Activated CD8-positive, alpha-beta T cell treated with anti-CD3 and anti-CD28 coated beads for 36 hours (primary cell): ENCODE measurements around the gene RIPOR1. TPM values are rescaled to one million over a fixed set of nuclear protein-coding genes. Genes with fewer than 3 reads are reported as not detected.

Experiments
- ATAC-seq: fragments of 200-7000 bp; cut with Tn5 transposase; one replicate; pipeline ENCODE4 v1.10.0; 2021; ENCODE audit warnings: mild to moderate bottlenecking, moderate library complexity
- CTCF ChIA-PET: fragments of 350-600 bp; sonication (Branson Sonifier 250); formaldehyde crosslinking; loops from one replicate; lab custom pipeline; 2021; ENCODE audit warnings: antibody characterized with exemption; lab: Charles Lee
- POLR2A ChIA-PET: fragments of 350-600 bp; sonication (Branson Sonifier 250); formaldehyde crosslinking; loops from one replicate; lab custom pipeline; 2021; ENCODE audit warnings: antibody characterized with exemption; lab: Charles Lee
- DNase-seq: peaks from one replicate; pipeline ENCODE4 v3.0.0-alpha.2; 2020
- H3K27ac Mint-ChIP-seq: one replicate; pipeline ENCODE4 v1.8.0; 2021; ENCODE audit warnings: mild to moderate bottlenecking, mixed read lengths
- H3K27me3 Mint-ChIP-seq: one replicate; pipeline ENCODE4 v1.8.0; 2021; ENCODE audit warnings: mixed read lengths
- H3K36me3 Mint-ChIP-seq: one replicate; pipeline ENCODE4 v1.8.0; 2021; ENCODE audit warnings: low read depth, mixed read lengths
- H3K4me1 Mint-ChIP-seq: one replicate; pipeline ENCODE4 v1.8.0; 2021; ENCODE audit warnings: low read depth, mixed read lengths
- H3K4me3 Mint-ChIP-seq: one replicate; pipeline ENCODE4 v1.8.0; 2021; ENCODE audit warnings: mild to moderate bottlenecking, moderate library complexity, mixed read lengths
- H3K9me3 Mint-ChIP-seq: one replicate; pipeline ENCODE4 v1.8.0; 2021; ENCODE audit warnings: mixed read lengths
- CTCF ChIP-seq: fragments of 200-600 bp; IDR thresholded peaks from one replicate; pipeline ENCODE4 v1.8.0; 2022; ENCODE audit warnings: antibody characterized with exemption, mild to moderate bottlenecking
- intact Hi-C: fragments of 100-400 bp; cut with micrococcal nuclease; formaldehyde crosslinking; loops from one replicate; pipeline ENCODE4 v1.10.0; 2022
- total RNA-seq, 2 experiments: library from RNA; stranded (reverse); gene quantifications; one replicate each; pipeline ENCODE4 v1.2.3, GENCODE V29; 2021

The RIPOR1 gene
- total RNA-seq, 2 experiments from 2014 or later = 15.7 to 20.0 TPM

DNA sequence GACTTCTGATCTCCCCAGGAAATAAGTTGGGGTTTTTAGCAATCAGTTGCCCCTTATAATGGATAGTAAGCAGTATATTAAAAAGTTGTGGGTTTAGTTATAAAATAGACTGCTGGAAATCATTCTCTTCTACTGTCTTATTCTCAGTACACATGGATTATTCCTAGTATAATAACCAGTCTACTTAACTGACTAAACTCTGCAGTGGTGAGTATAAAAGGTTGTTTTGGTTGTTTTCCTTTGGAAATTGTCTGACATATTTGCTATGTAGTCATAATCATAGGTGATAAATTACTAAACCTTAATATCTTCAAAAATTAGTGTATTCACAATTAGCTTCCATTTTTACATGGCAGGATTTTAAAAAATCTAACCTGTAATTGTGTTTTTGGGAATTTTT, 65.1 kb downstream of the RIPOR1 start:
- peaks cover 4% of the 10 kb centered on the region for H3K36me3 Mint-ChIP-seq
- DNase-seq (no peak), ATAC-seq (no peak)
- no peak overlapping the region for H3K27ac Mint-ChIP-seq
- H3K4me1 Mint-ChIP-seq = peaks cover 33% of the 10 kb centered on the region
- intact Hi-C loops = no loop called here
- CTCF ChIA-PET = interaction anchor here (0.6 to 4.2 kb wide), 4 partner anchors 26 to 79 kb away, joined by 4 to 14 read pairs (median 10); no protein-coding TSS in a partner anchor
- H3K9me3 Mint-ChIP-seq = no peaks in the 10 kb centered on the region
- H3K4me3 Mint-ChIP-seq = no peak overlapping the region
- H3K27me3 Mint-ChIP-seq = no peaks in the 10 kb centered on the region
- POLR2A ChIA-PET = no interaction called here
- no peak for TF ChIP-seq CTCF

GRCh38 chr16:67594256-67594915, 65.8 kb downstream of the RIPOR1 start:
- no peaks in the 10 kb centered on the region for H3K9me3 Mint-ChIP-seq
- H3K36me3 Mint-ChIP-seq = peaks cover 4% of the 10 kb centered on the region
- ATAC-seq (no peak), DNase-seq (no peak)
- ChIA-PET CTCF (interaction anchor here (1.1 to 4.2 kb wide), 7 partner anchors 10 to 73 kb away, joined by 4 to 14 read pairs (median 9); no protein-coding TSS in a partner anchor), POLR2A (interaction anchor here (0.7 to 1.2 kb wide), 2 partner anchors 10 to 32 kb away, joined by 3 to 4 read pairs; partner anchors contain the start of gene CTCF)
- intact Hi-C loops = no loop called here
- no peak overlapping the region for H3K4me3 Mint-ChIP-seq
- H3K4me1 Mint-ChIP-seq = peaks cover 35% of the 10 kb centered on the region
- no peaks in the 10 kb centered on the region for H3K27me3 Mint-ChIP-seq
- peak overlapping the region; percentile 61 for H3K27ac Mint-ChIP-seq
- TF ChIP-seq CTCF = no peak

- intact Hi-C loops = no loop called here
- no peak overlapping the region for H3K4me3 Mint-ChIP-seq
- no peak for TF ChIP-seq CTCF
- peaks cover 39% of the 10 kb centered on the region for H3K4me1 Mint-ChIP-seq
- POLR2A ChIA-PET = interaction anchor here (0.7 to 1.2 kb wide), 2 partner anchors 11 to 33 kb away, joined by 3 to 4 read pairs; partner anchors contain the start of gene CTCF
- no peak for ATAC-seq
- CTCF ChIA-PET = interaction anchor here (1.1 to 4.2 kb wide), 6 partner anchors 9 to 74 kb away, joined by 4 to 14 read pairs (median 6); no protein-coding TSS in a partner anchor
- H3K27me3 Mint-ChIP-seq = no peaks in the 10 kb centered on the region
- peak overlapping the region; percentile 61 for H3K27ac Mint-ChIP-seq
- no peaks in the 10 kb centered on the region for H3K9me3 Mint-ChIP-seq
- peak; percentile 21 for DNase-seq
- H3K36me3 Mint-ChIP-seq = peaks cover 4% of the 10 kb centered on the region
These were observed 66.3 kb downstream of the RIPOR1 start for GRCh38 chr16:67594956-67595355.

Other genes starting within 250 kb of the RIPOR1 start
- 10 to 100 TPM; 17.3 to 20.8 TPM for gene PLEKHG4, start 249.3 kb upstream of the RIPOR1 start, total RNA-seq
- gene KCTD19, start 202.1 kb upstream of the RIPOR1 start, total RNA-seq = 1 to 10 TPM; 3.0 to 3.9 TPM
- under 1 TPM; 0.81 to 0.90 TPM for gene LRRC36, start 202.0 kb upstream of the RIPOR1 start, total RNA-seq
- not detected for gene TPPP3, start 135.3 kb upstream of the RIPOR1 start, total RNA-seq
- under 1 TPM; 0.54 to 0.60 TPM for gene ZDHHC1, start 112.4 kb upstream of the RIPOR1 start, total RNA-seq
- gene HSD11B2, start 97.7 kb upstream of the RIPOR1 start, total RNA-seq = 1 to 10 TPM; 1.6 to 2.3 TPM
- 10 to 100 TPM; 17.5 to 18.2 TPM for gene ATP6V0D1, start 47.7 kb upstream of the RIPOR1 start, total RNA-seq
- gene AGRP, start 45.3 kb upstream of the RIPOR1 start, total RNA-seq = not detected
- 10 to 100 TPM; 47.4 to 50.6 TPM for gene CTCF, start 33.7 kb downstream of the RIPOR1 start, total RNA-seq
- gene CARMIL2, start 116.3 kb downstream of the RIPOR1 start, total RNA-seq = 100 to 1,000 TPM; 151 to 155 TPM
- 10 to 100 TPM; 50.8 to 53.7 TPM for gene ACD, start 131.4 kb downstream of the RIPOR1 start, total RNA-seq
- 1 to 10 TPM; 6.3 to 7.2 TPM for gene PARD6A, start 132.1 kb downstream of the RIPOR1 start, total RNA-seq
- gene ENKD1, start 137.9 kb downstream of the RIPOR1 start, total RNA-seq = 1 to 10 TPM; 8.4 to 8.9 TPM
- 1 to 10 TPM; 2.8 to 4.7 TPM for gene C16orf86, start 138.0 kb downstream of the RIPOR1 start, total RNA-seq
- gene GFOD2, start 190.5 kb downstream of the RIPOR1 start, total RNA-seq = 10 to 100 TPM; 11.6 to 14.1 TPM